CD14-positive monocyte (primary cell): ENCODE measurements around the gene CCDC85A. TPM values are rescaled to one million over a fixed set of nuclear protein-coding genes. Genes with fewer than 3 reads are reported as not detected.

ENCODE experiments used
- DNase-seq, 3 donors: peaks; one replicate each; pipeline ENCODE4 v3.0.0-alpha.2; 2011 to 2022
- H2AFZ ChIP-seq: 2 replicates; pipeline ENCODE4 v1.6.0; 2012; ENCODE audit warnings: mild to moderate bottlenecking, low read depth, low read length, inconsistent platforms; ENCODE audit not compliant: insufficient read depth, poor library complexity, severe bottlenecking
- H3K27ac ChIP-seq, 2 donors: 1 replicate in 1 of 2; 2 replicates in 1 of 2; pipeline ENCODE4 v1.5.1; 2012 to 2013; ENCODE audit warnings: low read length in 2 of 2, control low read depth in 1 of 2, inconsistent platforms in 1 of 2, low read depth in 1 of 2, mild to moderate bottlenecking in 1 of 2
- H3K27me3 ChIP-seq, 2 donors: one replicate each; pipeline versions ENCODE4 v1.6.0 to v1.6.1; 2011 to 2013; ENCODE audit warnings: low read length in 2 of 2; ENCODE audit not compliant: control insufficient read depth in 2 of 2, insufficient read depth in 2 of 2
- H3K36me3 ChIP-seq, 2 donors: replicated peaks in 1 of 2; 1 replicate in 1 of 2; 2 replicates in 1 of 2; pipeline versions ENCODE4 v1.5.1 to v1.6.1; 2012 to 2013; ENCODE audit warnings: low read length in 2 of 2, control low read depth in 1 of 2, inconsistent platforms in 1 of 2, mild to moderate bottlenecking in 1 of 2; ENCODE audit not compliant: insufficient read depth in 2 of 2, control insufficient read depth in 1 of 2
- H3K4me1 ChIP-seq, 2 donors: 1 replicate in 1 of 2; 2 replicates in 1 of 2; pipeline versions ENCODE4 v1.5.1 to v1.6.1; 2012 to 2013; ENCODE audit warnings: low read length in 2 of 2, control low read depth in 1 of 2, inconsistent platforms in 1 of 2, mild to moderate bottlenecking in 1 of 2, moderate library complexity in 1 of 2; ENCODE audit not compliant: insufficient read depth in 2 of 2, control insufficient read depth in 1 of 2
- H3K4me2 ChIP-seq: replicated peaks from 2 replicates; pipeline ENCODE3; 2012; ENCODE audit warnings: low read length, moderate library complexity, mild to moderate bottlenecking; ENCODE audit not compliant: poor library complexity, severe bottlenecking; ENCODE audit errors: extremely low read depth
- H3K4me3 ChIP-seq, 3 experiments: fragments of 200-600 bp in 1 of 3; sonication (generic) in 1 of 3; replicated peaks in 1 of 3; 1 replicate in 2 of 3; 2 replicates in 1 of 3; pipeline ENCODE4 v1.5.1; 2011 to 2013; ENCODE audit warnings: low read length in 3 of 3, mild to moderate bottlenecking in 3 of 3, control low read depth in 2 of 3, low read depth in 2 of 3, inconsistent platforms in 1 of 3, moderate library complexity in 1 of 3
- H3K79me2 ChIP-seq: 2 replicates; pipeline ENCODE4 v1.6.0; 2012; ENCODE audit warnings: mild to moderate bottlenecking, control low read depth, inconsistent platforms, low read length, moderate library complexity; ENCODE audit not compliant: insufficient read depth
- H3K9ac ChIP-seq: 2 replicates; pipeline ENCODE4 v1.6.0; 2017; ENCODE audit warnings: low read length, mild to moderate bottlenecking; ENCODE audit not compliant: insufficient read depth, poor library complexity, severe bottlenecking
- H3K9me3 ChIP-seq, 2 donors: replicated peaks in 1 of 2; 1 replicate in 1 of 2; 2 replicates in 1 of 2; pipeline versions ENCODE4 v1.5.1 to v1.6.1; 2012 to 2013; ENCODE audit warnings: low read length in 2 of 2, control low read depth in 1 of 2; ENCODE audit not compliant: control insufficient read depth in 1 of 2, insufficient read depth in 1 of 2
- H4K20me1 ChIP-seq: 2 replicates; pipeline ENCODE4 v1.6.0; 2012; ENCODE audit warnings: mild to moderate bottlenecking, low read length, control low read depth, moderate library complexity; ENCODE audit not compliant: insufficient read depth
- H3K27ac Mint-ChIP-seq, 7 donors: one replicate each; pipeline ENCODE4 v1.8.0; 2020; ENCODE audit warnings: mild to moderate bottlenecking in 7 of 7, mixed read lengths in 7 of 7, moderate library complexity in 6 of 7, inconsistent platforms in 2 of 7
- H3K27me3 Mint-ChIP-seq, 3 donors: one replicate each; pipeline ENCODE4 v1.8.0; 2021 to 2022; ENCODE audit warnings: low read depth in 3 of 3, mild to moderate bottlenecking in 3 of 3, mixed read lengths in 3 of 3, moderate library complexity in 3 of 3, inconsistent platforms in 1 of 3
- H3K36me3 Mint-ChIP-seq, 2 donors: one replicate each; pipeline ENCODE4 v1.8.0; 2020; ENCODE audit warnings: mixed read lengths in 2 of 2, inconsistent platforms in 1 of 2, mild to moderate bottlenecking in 1 of 2
- H3K4me1 Mint-ChIP-seq: one replicate; pipeline ENCODE4 v1.8.0; 2020; ENCODE audit warnings: mild to moderate bottlenecking, mixed read lengths
- H3K4me3 Mint-ChIP-seq, 2 donors: one replicate each; pipeline ENCODE4 v1.8.0; 2020; ENCODE audit warnings: mild to moderate bottlenecking in 2 of 2, mixed read lengths in 2 of 2, moderate library complexity in 1 of 2
- H3K9me3 Mint-ChIP-seq, 7 donors: one replicate each; pipeline ENCODE4 v1.8.0; 2020 to 2022; ENCODE audit warnings: mixed read lengths in 7 of 7, mild to moderate bottlenecking in 6 of 7, moderate library complexity in 6 of 7, inconsistent platforms in 2 of 7
- CTCF ChIP-seq: fragments of 200-600 bp; IDR thresholded peaks from one replicate; pipeline ENCODE4 v1.8.0; 2022; ENCODE audit warnings: antibody characterized with exemption, mild to moderate bottlenecking
- WGBS: methylation state at CpG from one replicate; pipeline ENCODE4 v1.1.5; 2013; ENCODE audit warnings: missing lambda C conversion rate; ENCODE audit not compliant: insufficient coverage; 5-methylcytosine and 5-hydroxymethylcytosine counted together
- intact Hi-C, 2 donors: fragments of 100-400 bp; cut with micrococcal nuclease; formaldehyde crosslinking; loops; one replicate each; pipeline versions ENCODE4 v1.15.0 to v1.15.1; 2023
- polyA plus RNA-seq, 3 donors: library from polyadenylated mRNA; depleted of rRNA in 1 of 3; unstranded in 2 of 3; stranded (reverse) in 1 of 3; fragments of 300-500 nt in 2 of 3; fragments of >200 nt in 1 of 3; fragmentation: Illumina TruSeq in 2 of 3; gene quantifications; 1 replicate in 2 of 3; 2 replicates in 1 of 3; pipeline ENCODE4 v1.2.3, GENCODE V29; 2012 to 2021

CCDC85A gene
- polyA plus RNA-seq, 3 donors, result not detected

- no peak for TF ChIP-seq CTCF
- Histone ChIP-seq H3K27me3 (no peaks in the 10 kb centered on the region), H2AFZ (no peak overlapping the region), H3K4me2 (no peak overlapping the region), H3K9ac (no peak overlapping the region), H3K4me3 (no peak overlapping the region), H4K20me1 (no peaks in the 10 kb centered on the region), H3K27ac (no peak overlapping the region), H3K4me1 (no peaks in the 10 kb centered on the region), H3K79me2 (no peaks in the 10 kb centered on the region), H3K36me3 (no peaks in the 10 kb centered on the region), H3K9me3 (no peaks in the 10 kb centered on the region)
- Mint-ChIP-seq H3K27ac (no peak overlapping the region), H3K9me3 (peaks cover 0 to 3% (median 0%) of the 10 kb centered on the region in 7 donors), H3K27me3 (peaks cover 3 to 9% (median 6%) of the 10 kb centered on the region in 3 donors), H3K4me1 (no peaks in the 10 kb centered on the region), H3K36me3 (no peaks in the 10 kb centered on the region), H3K4me3 (no peak overlapping the region)
- intact Hi-C loops, result no loop called here
- DNase-seq, result no peak
- no CpG with 5 or more reads among the region's 2 CpGs for WGBS
Observed at GRCh38 chr2:56175779-56176178, 8.0 kb upstream of the CCDC85A start.

- no peaks in the 10 kb centered on the region for H4K20me1 ChIP-seq
- H3K4me3 Mint-ChIP-seq, result no peak overlapping the region
- no peak overlapping the region for H3K4me2 ChIP-seq
- no peak overlapping the region for H3K9ac ChIP-seq
- no peak overlapping the region for H3K4me3 ChIP-seq
- H3K27me3 ChIP-seq, result peaks cover 3 to 5% of the 10 kb centered on the region in 2 donors
- peaks cover 0 to 3% (median 0%) of the 10 kb centered on the region in 7 donors for H3K9me3 Mint-ChIP-seq
- no peaks in the 10 kb centered on the region for H3K9me3 ChIP-seq
- H3K4me1 ChIP-seq, result no peaks in the 10 kb centered on the region
- H2AFZ ChIP-seq, result no peak overlapping the region
- intact Hi-C loops, result no loop called here
- H3K27ac Mint-ChIP-seq, result no peak overlapping the region
- no peak for DNase-seq
- no CpG with 5 or more reads among the region's 4 CpGs for WGBS
- no peaks in the 10 kb centered on the region for H3K36me3 Mint-ChIP-seq
- no peaks in the 10 kb centered on the region for H3K79me2 ChIP-seq
- no peaks in the 10 kb centered on the region for H3K4me1 Mint-ChIP-seq
- H3K27ac ChIP-seq, result no peak overlapping the region
- H3K27me3 Mint-ChIP-seq, result peaks cover 4 to 19% (median 8%) of the 10 kb centered on the region in 3 donors
- no peaks in the 10 kb centered on the region for H3K36me3 ChIP-seq
- no peak for TF ChIP-seq CTCF
Observed at GRCh38 chr2:56177420-56178220, 6.2 kb upstream of the CCDC85A start.
